SK-N-SH (cell line): ENCODE results near the gene SPINK4. TPM values are rescaled to one million over a fixed set of nuclear protein-coding genes. Genes with fewer than 3 reads are reported as not detected.

ENCODE experiments used
- CTCF ChIA-PET: fragments of 300-600, 350-600 bp; formaldehyde crosslinking; extraction: SDS; loops from one replicate; lab custom pipeline; 2021; lab: Yijun Ruan, JAX
- POLR2A ChIA-PET: fragments of 350-600 bp; sonication (Branson Sonifier 250); formaldehyde crosslinking; extraction: SDS; loops from one replicate; lab custom pipeline; 2020; ENCODE audit warnings: antibody characterized with exemption, inconsistent platforms; lab: Yijun Ruan, JAX
- DNase-seq: peaks from one replicate; pipeline ENCODE4 v3.0.0; 2012
- H2AFZ ChIP-seq: fragments of 200-600 bp; sonication (generic); 2 replicates; pipeline ENCODE4 v1.8.1; 2016; ENCODE audit warnings: antibody characterized with exemption, mild to moderate bottlenecking, low read depth
- H3F3A ChIP-seq: fragments of 200-600 bp; sonication (generic); replicated peaks from 2 replicates; pipeline ENCODE3; 2016; ENCODE audit warnings: antibody characterized with exemption, mild to moderate bottlenecking; ENCODE audit not compliant: insufficient read depth
- H3K27ac ChIP-seq, 2 experiments: fragments of 200-500 bp in 1 of 2; fragments of 200-600 bp in 1 of 2; sonication (Bioruptor generic) in 1 of 2; sonication (generic), shearing (Covaris generic) in 1 of 2; 2 replicates each; pipeline versions ENCODE4 v1.5.1 to v1.6.1; 2014 to 2016; ENCODE audit warnings: low read depth in 2 of 2, inconsistent platforms in 1 of 2, low read length in 1 of 2, mild to moderate bottlenecking in 1 of 2, mixed read lengths in 1 of 2
- H3K27me3 ChIP-seq: fragments of 200-600 bp; sonication (generic), shearing (Covaris generic); 2 replicates; pipeline ENCODE4 v1.6.1; 2016; ENCODE audit warnings: mixed run types; ENCODE audit not compliant: insufficient read depth
- H3K36me3 ChIP-seq, 2 experiments: fragments of 200-500 bp in 1 of 2; fragments of 200-600 bp in 1 of 2; sonication (Bioruptor generic) in 1 of 2; sonication (generic) in 1 of 2; replicated peaks in 1 of 2; 2 replicates each; pipeline versions ENCODE3 to v1.5.1; 2014 to 2016; ENCODE audit warnings: low read length in 1 of 2, mild to moderate bottlenecking in 1 of 2; ENCODE audit not compliant: insufficient read depth in 2 of 2, control insufficient read depth in 1 of 2
- H3K4me1 ChIP-seq, 2 experiments: fragments of 200-500 bp in 1 of 2; fragments of 200-600 bp in 1 of 2; sonication (Bioruptor generic) in 1 of 2; sonication (generic), shearing (Covaris generic) in 1 of 2; 2 replicates each; pipeline versions ENCODE4 v1.5.1 to v1.6.1; 2014 to 2016; ENCODE audit warnings: low read depth in 1 of 2, low read length in 1 of 2, mixed run types in 1 of 2; ENCODE audit not compliant: insufficient read depth in 2 of 2, control insufficient read depth in 1 of 2
- H3K4me2 ChIP-seq: fragments of 200-600 bp; sonication (generic), shearing (Covaris generic); 2 replicates; pipeline ENCODE4 v1.6.1; 2017; ENCODE audit warnings: mixed run types
- H3K4me3 ChIP-seq, 2 experiments: fragments of 200-500 bp in 1 of 2; fragments of 200-600 bp in 1 of 2; sonication (Bioruptor generic) in 1 of 2; sonication (generic), shearing (Covaris generic) in 1 of 2; 2 replicates each; pipeline versions ENCODE4 v1.5.1 to v1.8.1; 2014 to 2016; ENCODE audit warnings: low read depth in 2 of 2, inconsistent platforms in 1 of 2, low read length in 1 of 2, mild to moderate bottlenecking in 1 of 2, mixed read lengths in 1 of 2, moderate library complexity in 1 of 2
- H3K79me2 ChIP-seq: fragments of 200-600 bp; sonication (generic); 2 replicates; pipeline ENCODE4 v1.8.1; 2017; ENCODE audit warnings: mild to moderate bottlenecking; ENCODE audit not compliant: insufficient read depth
- H3K9ac ChIP-seq: fragments of 200-600 bp; sonication (generic); 2 replicates; pipeline ENCODE4 v1.6.1; 2017; ENCODE audit warnings: mixed run types
- H3K9me2 ChIP-seq: fragments of 200-600 bp; sonication (generic); 2 replicates; pipeline ENCODE4 v1.6.1; 2017; ENCODE audit warnings: mixed run types
- H3K9me3 ChIP-seq: fragments of 200-600 bp; sonication (generic); 2 replicates; pipeline ENCODE4 v1.6.1; 2017; ENCODE audit warnings: mixed run types, mild to moderate bottlenecking, moderate library complexity
- H4K20me1 ChIP-seq: fragments of 200-600 bp; sonication (generic); 2 replicates; pipeline ENCODE4 v1.6.1; 2017; ENCODE audit warnings: mild to moderate bottlenecking, mixed run types; ENCODE audit not compliant: insufficient read depth
- CHD2 ChIP-seq: fragments of 150-350 bp; IDR thresholded peaks from 2 replicates; pipeline ENCODE4 v1.6.1; 2018; ENCODE audit warnings: low read length; ENCODE audit not compliant: partially characterized antibody
- CTCF ChIP-seq: fragments of 200-600 bp; sonication (generic); IDR thresholded peaks from 2 replicates; pipeline ENCODE4 v1.6.1; 2017; ENCODE audit warnings: antibody characterized with exemption, mild to moderate bottlenecking, moderate library complexity
- ELF1 ChIP-seq: IDR thresholded peaks from 2 replicates; pipeline ENCODE4 v1.4.0; 2012
- FOSL2 ChIP-seq: IDR thresholded peaks from 2 replicates; pipeline ENCODE4 v1.4.0; 2012; ENCODE audit warnings: low read depth, mild to moderate bottlenecking, moderate library complexity, borderline replicate concordance
- FOXM1 ChIP-seq: IDR thresholded peaks from 2 replicates; pipeline ENCODE4 v1.4.0; 2012; ENCODE audit warnings: low read depth, mild to moderate bottlenecking
- GABPA ChIP-seq: IDR thresholded peaks from 2 replicates; pipeline ENCODE4 v1.4.0; 2012; ENCODE audit warnings: low read depth, mild to moderate bottlenecking
- IRF3 ChIP-seq: fragments of 150-350 bp; IDR thresholded peaks from 2 replicates; pipeline ENCODE4 v1.6.1; 2016; ENCODE audit warnings: mild to moderate bottlenecking, low read depth, low read length
- MAX ChIP-seq: IDR thresholded peaks from 2 replicates; pipeline ENCODE4 v1.4.0; 2012; ENCODE audit warnings: low read depth
- MEF2A ChIP-seq: IDR thresholded peaks from 2 replicates; pipeline ENCODE4 v1.4.0; 2012; ENCODE audit warnings: low read depth, borderline replicate concordance
- MXI1 ChIP-seq: IDR thresholded peaks from 2 replicates; pipeline ENCODE4 v1.6.1; 2012; ENCODE audit warnings: mild to moderate bottlenecking, low read depth, low read length, improper control_type of control experiment
- NFIC ChIP-seq: IDR thresholded peaks from 2 replicates; pipeline ENCODE4 v1.4.0; 2012; ENCODE audit warnings: borderline replicate concordance
- NRF1 ChIP-seq: IDR thresholded peaks from 2 replicates; pipeline ENCODE4 v1.6.1; 2012; ENCODE audit warnings: low read depth, mild to moderate bottlenecking, low read length
- PBX3 ChIP-seq: IDR thresholded peaks from 2 replicates; pipeline ENCODE4; 2012
- POLR2AphosphoS5 ChIP-seq: IDR thresholded peaks from 2 replicates; pipeline ENCODE4 v1.6.1; 2012; ENCODE audit warnings: low read depth, low read length
- RAD21 ChIP-seq: IDR thresholded peaks from 2 replicates; pipeline ENCODE4 v1.6.1; 2012; ENCODE audit warnings: mild to moderate bottlenecking, low read length
- RCOR1 ChIP-seq: fragments of 150-350 bp; IDR thresholded peaks from 2 replicates; pipeline ENCODE4 v1.6.1; 2017; ENCODE audit warnings: antibody characterized with exemption, low read length
- REST ChIP-seq: IDR thresholded peaks from 2 replicates; pipeline ENCODE4 v1.6.1; 2012; ENCODE audit warnings: mild to moderate bottlenecking, low read depth, low read length, moderate library complexity
- TCF12 ChIP-seq: IDR thresholded peaks from 2 replicates; pipeline ENCODE4 v1.4.0; 2012
- TEAD4 ChIP-seq: IDR thresholded peaks from 2 replicates; pipeline ENCODE4 v1.4.0; 2012; ENCODE audit warnings: mild to moderate bottlenecking, borderline replicate concordance; ENCODE audit not compliant: insufficient read depth
- ZBTB33 ChIP-seq: IDR thresholded peaks from 2 replicates; pipeline ENCODE4 v1.4.0; 2012; ENCODE audit warnings: low read depth, borderline replicate concordance
- WGBS: methylation state at CpG from one replicate; pipeline ENCODE4 v1.1.6; 2017; ENCODE audit warnings: low lambda C conversion rate; 5-methylcytosine and 5-hydroxymethylcytosine counted together
- polyA plus RNA-seq, 3 experiments: library from polyadenylated mRNA; depleted of rRNA; stranded (reverse); fragments of >200 nt; gene quantifications; 2 replicates each; pipeline ENCODE4 v1.2.3, GENCODE V29; 2012

Gene SPINK4
- polyA plus RNA-seq, 1 of the 3 experiments (the other 2 are of a cell fraction): not detected

GRCh38 chr9:33221568-33221884 is 18.4 kb upstream of the SPINK4 start:
- ChIA-PET CTCF (interaction anchor here (1.2 kb wide), 1 partner anchor 141 kb away, joined by 3 read pairs; no protein-coding TSS in a partner anchor), POLR2A (no interaction called here)
- no peaks in the 10 kb centered on the region for H3K27me3 ChIP-seq
- no peak for TF ChIP-seq MEF2A
- no peak for TF ChIP-seq MAX
- TF ChIP-seq TCF12: no peak
- TF ChIP-seq POLR2AphosphoS5: no peak
- TF ChIP-seq ELF1: no peak
- no peak for TF ChIP-seq IRF3
- no peak for TF ChIP-seq CHD2
- no peak for TF ChIP-seq ZBTB33
- TF ChIP-seq TEAD4: no peak
- no peak for TF ChIP-seq REST
- no peak for TF ChIP-seq CTCF
- TF ChIP-seq PBX3: no peak
- no peak for TF ChIP-seq MXI1
- TF ChIP-seq RAD21: no peak
- no peak for TF ChIP-seq GABPA
- no peak for TF ChIP-seq RCOR1
- no peak for TF ChIP-seq FOXM1
- TF ChIP-seq NRF1: no peak
- TF ChIP-seq FOSL2: no peak
- no peak for TF ChIP-seq NFIC
- no peak overlapping the region for H3K4me3 ChIP-seq
- no peak overlapping the region for H3K27ac ChIP-seq
- no peak overlapping the region for H3K4me2 ChIP-seq
- H3F3A ChIP-seq: no peaks in the 10 kb centered on the region
- no peaks in the 10 kb centered on the region for H3K79me2 ChIP-seq
- H3K9ac ChIP-seq: no peak overlapping the region
- no peak for DNase-seq
- H3K9me2 ChIP-seq: no peaks in the 10 kb centered on the region
- H3K4me1 ChIP-seq: peaks cover 2 to 3% of the 10 kb centered on the region in 2 experiments; a peak in 1 of 4 replicates
- H3K36me3 ChIP-seq: no peaks in the 10 kb centered on the region
- 82% methylated on average over 3 of the region's 3 CpGs for WGBS
- H3K9me3 ChIP-seq: no peaks in the 10 kb centered on the region
- H2AFZ ChIP-seq: no peak overlapping the region
- H4K20me1 ChIP-seq: no peaks in the 10 kb centered on the region
